HG02798 (cell line): ENCODE measurements around the gene RPUSD3.
"Not testable (repeated sequence)": the region's sequence is repeated elsewhere in the genome, so short reads cannot be mapped to it uniquely, and the experiment has no call there.

Source experiments
- ATAC-seq: cut with Tn5 transposase; IDR thresholded peaks from one replicate; pipeline ENCODE4 v1.9.1; 2021; ENCODE audit warnings: mild to moderate bottlenecking; ENCODE audit not compliant: unreplicated experiment, poor library complexity

RPUSD3 gene

GRCh38 chr3:9843715-9844438 lies at the start of gene RPUSD3:
Gene RPUSD3, minus strand, starts transcription at chr3:9844008. Its CDS starts 18 bp downstream, at chr3:9843990.
- peak; percentile 99 for ATAC-seq

- no peak for ATAC-seq
Measured at GRCh38 chr3:9891072-9891622, 47.3 kb upstream of the RPUSD3 start.

GRCh38 chr3:9890249-9891071 lies 46.7 kb upstream of the RPUSD3 start, which contains the start of gene JAGN1:
Gene JAGN1, plus strand, starts transcription at chr3:9890610. Its CDS starts 113 bp downstream, at chr3:9890723.
- peak; percentile 85 for ATAC-seq

- no peak for ATAC-seq
Measured at GRCh38 chr3:9889405-9889804, 45.6 kb upstream of the RPUSD3 start.

- no peak for ATAC-seq
Measured at GRCh38 chr3:9888540-9888939, 44.7 kb upstream of the RPUSD3 start.

- ATAC-seq: no peak
Measured at GRCh38 chr3:9887480-9887879, 43.7 kb upstream of the RPUSD3 start.

- ATAC-seq: no peak
Measured at GRCh38 chr3:9886328-9886727, 42.5 kb upstream of the RPUSD3 start.

- no peak for ATAC-seq
Measured at GRCh38 chr3:9884555-9885165, 40.9 kb upstream of the RPUSD3 start.

DNA sequence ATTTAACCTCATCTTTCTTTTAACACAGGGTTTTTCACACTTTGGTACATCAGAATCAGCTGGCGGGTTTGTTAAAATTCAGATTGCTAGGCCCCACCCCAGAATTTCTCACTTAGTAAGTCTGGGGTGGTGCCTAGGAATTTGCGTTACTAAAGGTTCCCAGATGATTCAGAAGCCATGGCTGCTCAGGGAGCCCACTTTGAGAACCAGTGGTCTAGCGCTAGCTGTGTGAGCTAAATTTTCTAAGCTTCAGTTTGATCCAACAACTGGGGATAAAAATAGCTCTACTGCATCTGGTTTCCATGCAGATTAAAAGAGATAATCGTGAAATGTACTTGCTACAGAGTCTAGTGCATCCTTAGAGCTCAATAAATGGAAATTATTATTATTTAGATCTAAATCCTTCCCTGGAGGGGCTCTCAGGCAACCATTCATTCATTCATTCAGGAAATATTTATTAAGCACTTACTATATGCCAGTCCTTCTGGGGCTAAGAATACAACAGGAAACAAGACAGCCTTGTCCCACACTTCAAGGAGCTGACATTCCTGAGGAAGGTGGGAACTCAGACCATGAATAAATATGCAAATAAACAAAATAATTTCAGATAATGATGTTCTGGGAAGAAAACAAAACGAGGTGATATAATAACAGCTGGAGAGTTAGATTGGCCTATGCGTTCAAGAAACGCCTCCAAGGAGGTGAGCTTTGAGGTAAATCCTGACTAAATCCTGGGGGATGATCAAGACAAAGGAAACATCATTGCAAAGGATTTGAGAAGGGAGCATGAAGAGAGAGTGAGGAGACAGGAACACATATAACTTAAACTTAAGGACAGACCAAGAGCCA lies 40.1 kb upstream of the RPUSD3 start:
- no peak for ATAC-seq

DNA sequence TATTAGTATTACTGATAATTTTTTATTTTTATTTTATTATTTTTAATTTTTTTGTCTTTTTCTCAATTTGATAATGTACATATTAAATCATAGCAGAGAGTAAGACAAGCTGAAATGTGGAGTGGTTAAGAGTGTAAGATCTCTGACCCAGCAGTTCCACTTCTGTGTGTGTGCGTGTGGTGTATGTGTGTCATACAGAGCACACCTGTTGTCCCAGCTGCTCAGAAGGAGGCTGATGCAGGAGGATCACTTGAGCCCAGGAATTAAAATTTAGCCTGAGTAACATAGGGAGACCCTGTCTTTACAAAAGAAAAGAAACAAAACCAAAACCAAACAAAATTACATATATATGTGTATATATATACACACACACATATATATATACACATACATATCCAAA lies 37.6 kb upstream of the RPUSD3 start:
- ATAC-seq: no peak

GRCh38 chr3:9879830-9880549 lies 36.2 kb upstream of the RPUSD3 start, which contains the start of gene CIDEC:
Gene CIDEC, minus strand, starts transcription at chr3:9880253. Its CDS starts 1,767 bp downstream, at chr3:9878486.
- no peak for ATAC-seq

- no peak for ATAC-seq
Measured at GRCh38 chr3:9878700-9879099, 34.9 kb upstream of the RPUSD3 start.

- no peak for ATAC-seq
Measured at GRCh38 chr3:9876991-9877390, 33.2 kb upstream of the RPUSD3 start.

- not testable (repeated sequence) for ATAC-seq
Measured at GRCh38 chr3:9876255-9876654, 32.4 kb upstream of the RPUSD3 start.

DNA sequence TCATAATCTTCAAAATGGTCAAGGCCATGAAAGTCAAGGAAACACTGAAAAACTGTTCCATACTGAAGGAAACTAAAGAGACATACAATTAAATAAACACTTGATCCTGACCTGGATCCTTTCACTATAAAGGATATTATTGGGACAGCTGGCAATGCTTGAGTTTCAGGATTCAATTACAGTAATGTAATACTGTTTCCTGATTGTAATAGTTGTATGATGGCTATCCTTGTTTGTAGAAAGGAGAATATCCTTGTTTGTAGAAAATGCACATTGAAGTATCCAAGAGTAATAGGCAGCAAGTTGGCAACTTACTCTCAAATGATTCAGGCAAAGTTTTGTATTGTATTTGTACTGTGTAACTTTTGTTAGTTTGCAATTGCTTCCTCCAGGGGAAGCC lies 31.6 kb upstream of the RPUSD3 start:
- ATAC-seq: no peak

DNA sequence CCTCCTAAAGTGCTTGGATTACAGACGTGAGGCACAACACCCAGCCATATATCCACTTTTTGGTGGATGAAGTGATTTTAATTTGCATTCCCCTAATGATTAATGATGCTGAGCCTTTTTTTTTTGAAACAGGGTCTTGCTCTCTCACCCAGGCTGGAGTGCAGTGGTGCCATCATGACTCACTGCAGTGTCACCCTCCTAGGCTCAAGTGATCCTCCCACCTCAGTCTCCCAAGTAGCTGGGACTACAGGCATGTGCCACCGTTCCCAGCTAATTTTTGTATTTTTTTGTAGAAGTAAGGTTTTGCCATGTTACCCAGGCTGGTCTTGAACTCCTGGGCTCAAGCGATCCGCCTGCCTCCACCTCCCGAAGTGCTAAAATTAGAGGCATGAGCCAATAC lies 28.3 kb upstream of the RPUSD3 start:
- not testable (repeated sequence) for ATAC-seq

GRCh38 chr3:9870978-9871377 lies 27.2 kb upstream of the RPUSD3 start:
- ATAC-seq: no peak

- no peak for ATAC-seq
Measured at GRCh38 chr3:9869955-9870354, 26.1 kb upstream of the RPUSD3 start.

DNA sequence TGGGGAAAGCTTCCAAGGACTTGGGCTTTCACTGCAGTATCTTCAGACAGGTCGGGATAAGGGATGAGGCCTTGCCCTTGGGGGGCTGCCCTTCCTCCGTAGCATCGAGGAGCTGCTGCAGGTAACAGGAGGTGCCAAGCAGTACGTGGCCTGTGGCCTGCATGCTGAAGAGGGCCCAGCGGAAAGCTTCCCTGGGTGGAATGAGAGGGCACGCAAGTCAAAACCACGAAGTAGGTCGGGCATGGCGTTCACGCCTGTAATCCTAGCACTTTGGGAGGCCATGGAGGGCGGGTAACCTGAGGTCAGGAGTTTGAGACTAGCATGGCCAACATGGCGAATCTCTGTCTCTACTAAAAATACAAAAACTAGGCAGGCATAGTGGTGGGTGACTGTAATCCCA lies 23.3 kb upstream of the RPUSD3 start:
- ATAC-seq: no peak
